Measurements from ENCODE around the gene HTR3A.

GRCh38 chr11:113932788-113933187 is 42.1 kb upstream of the HTR3A start:
- TF ChIP-seq POLR2A (IDR thresholded peaks at IDR 0.05; ENCODE audit: low read length) (no peak), GATA1 (IDR thresholded peaks at IDR 0.05; ENCODE audit: low read depth, low read length) (no peak)
